Measurements from ENCODE around the gene PLAC8.
A peak's percentile ranks its signal among the peaks of the same experiment; 100 is the strongest.
"Not testable (repeated sequence)": the region's sequence is repeated elsewhere in the genome, so short reads cannot be mapped to it uniquely, and the experiment has no call there.

The PLAC8 gene

DNA sequence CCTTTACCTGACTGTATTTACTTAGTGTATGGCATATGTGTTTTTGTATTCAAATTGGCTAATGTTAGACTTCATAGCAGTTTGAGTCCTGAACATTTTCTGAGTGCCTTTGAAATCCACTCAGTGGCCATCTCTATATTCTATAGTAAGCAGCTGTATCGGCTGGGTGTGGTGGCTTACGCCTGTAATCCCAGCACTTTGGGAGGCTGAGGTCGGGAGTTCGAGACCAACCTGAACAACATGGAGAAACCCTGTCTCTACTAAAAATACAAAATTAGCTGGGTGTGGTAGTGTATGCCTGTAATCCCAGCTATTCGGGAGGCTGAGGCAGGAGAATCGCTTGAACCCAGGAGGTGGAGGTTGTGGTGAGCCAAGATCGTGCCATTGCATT is 2.8 kb downstream of the PLAC8 start:
- DNase-seq = not testable (repeated sequence)

- DNase-seq = no peak
Measured at GRCh38 chr4:83110970-83111750, 3.4 kb downstream of the PLAC8 start.

- DNase-seq = peak; percentile 76 to 88
Measured at GRCh38 chr4:83110223-83110945, 4.1 kb downstream of the PLAC8 start.

DNA sequence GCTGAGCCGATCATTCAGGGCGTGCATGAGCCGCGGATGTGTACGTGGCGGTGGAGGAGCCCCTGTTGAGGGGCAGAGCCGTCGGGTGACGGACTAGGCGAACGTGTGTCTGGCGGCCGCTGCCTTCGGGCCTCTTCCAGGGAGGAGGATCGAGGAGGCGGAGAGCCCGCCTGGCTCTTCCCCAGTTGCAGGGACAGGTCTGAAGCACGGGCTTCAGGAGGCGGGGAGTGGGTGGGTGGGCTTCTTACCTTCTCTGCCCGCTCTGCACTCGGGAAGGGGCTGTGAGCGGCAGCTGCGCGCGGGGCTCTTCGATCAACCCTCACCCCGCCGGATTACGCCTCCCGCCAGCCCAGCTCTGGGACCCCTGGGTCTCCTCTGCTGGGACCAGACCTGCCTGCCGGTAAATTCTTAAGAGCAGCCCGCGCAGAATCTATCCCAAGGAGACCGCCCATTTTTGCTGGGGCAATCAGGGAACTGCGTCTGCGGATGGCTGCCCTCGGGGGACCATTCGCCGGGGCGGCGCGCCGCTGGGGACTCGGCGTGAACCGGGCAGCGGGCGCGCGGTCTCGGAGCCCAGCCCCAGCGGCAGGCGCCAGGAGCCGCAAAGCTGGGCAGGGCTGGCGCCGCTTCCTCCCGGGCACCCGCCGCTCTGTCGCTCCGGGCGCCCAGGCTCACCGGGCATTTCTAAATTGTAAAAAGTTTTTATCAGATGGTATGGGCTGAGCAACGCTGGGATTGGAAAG is 4.9 kb downstream of the PLAC8 start:
- peak; percentile 43 to 73 for DNase-seq

DNA sequence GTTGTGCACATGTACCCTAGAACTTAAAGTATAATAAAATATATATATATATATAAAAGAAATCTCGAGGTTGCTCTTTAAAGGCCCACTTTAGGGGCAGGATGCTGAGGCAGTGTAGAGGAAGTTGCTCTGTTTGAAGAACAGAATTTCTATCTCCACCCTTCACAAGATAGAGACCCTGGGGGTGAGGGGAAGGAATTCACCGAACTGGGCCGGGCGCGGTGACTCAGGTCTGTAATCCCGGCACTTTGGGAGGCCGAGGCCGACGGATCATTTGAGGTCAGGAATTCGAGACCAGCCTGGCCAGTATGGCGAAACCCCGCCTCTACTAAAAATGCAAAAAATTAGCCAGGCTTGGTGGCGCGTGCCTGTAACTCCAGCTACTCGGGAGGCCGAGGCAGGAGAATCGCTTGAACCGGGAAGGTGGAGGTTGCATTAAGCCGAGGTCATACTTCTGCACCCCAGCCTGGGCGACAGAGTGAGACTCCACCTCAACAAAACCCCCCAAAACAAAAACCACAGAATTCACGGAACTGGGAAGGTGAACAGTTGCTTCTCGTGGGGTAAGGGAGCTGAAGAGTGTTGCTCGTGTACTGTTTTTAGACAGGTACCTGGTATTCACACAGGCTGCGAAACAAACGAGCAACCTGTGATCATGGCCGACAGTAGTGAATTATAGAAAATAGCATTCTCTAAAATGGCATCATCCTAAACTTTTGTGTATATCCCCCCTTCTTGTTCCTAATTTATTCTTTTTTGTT is 6.2 kb downstream of the PLAC8 start:
- no peak for DNase-seq

GRCh38 chr4:83107631-83108030 is 6.9 kb downstream of the PLAC8 start:
- no peak for DNase-seq

DNA sequence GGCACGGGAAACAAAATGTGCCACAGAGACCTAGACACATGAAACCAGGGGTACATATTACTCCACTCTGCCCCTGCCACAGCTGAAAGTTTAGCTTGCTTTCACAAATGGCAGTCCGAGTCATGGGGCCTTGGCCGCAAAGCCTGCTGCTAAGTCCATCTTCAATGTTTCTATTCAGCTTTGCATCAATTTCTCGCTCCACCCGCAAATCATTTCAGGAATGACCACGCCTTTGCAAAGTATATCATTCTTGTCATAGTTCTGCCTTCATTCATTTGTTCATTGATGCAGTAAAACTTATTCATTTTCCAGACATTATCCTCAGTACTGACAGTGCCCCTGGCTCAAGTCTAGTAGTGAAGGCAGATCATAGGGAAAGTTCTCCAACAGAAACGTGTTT is 9.5 kb downstream of the PLAC8 start:
- DNase-seq = no peak

- no peak for DNase-seq
Measured at GRCh38 chr4:83096397-83096796, 18.1 kb downstream of the PLAC8 start.

GRCh38 chr4:83093060-83093640 is 21.4 kb downstream of the PLAC8 start:
- no peak for DNase-seq

DNA sequence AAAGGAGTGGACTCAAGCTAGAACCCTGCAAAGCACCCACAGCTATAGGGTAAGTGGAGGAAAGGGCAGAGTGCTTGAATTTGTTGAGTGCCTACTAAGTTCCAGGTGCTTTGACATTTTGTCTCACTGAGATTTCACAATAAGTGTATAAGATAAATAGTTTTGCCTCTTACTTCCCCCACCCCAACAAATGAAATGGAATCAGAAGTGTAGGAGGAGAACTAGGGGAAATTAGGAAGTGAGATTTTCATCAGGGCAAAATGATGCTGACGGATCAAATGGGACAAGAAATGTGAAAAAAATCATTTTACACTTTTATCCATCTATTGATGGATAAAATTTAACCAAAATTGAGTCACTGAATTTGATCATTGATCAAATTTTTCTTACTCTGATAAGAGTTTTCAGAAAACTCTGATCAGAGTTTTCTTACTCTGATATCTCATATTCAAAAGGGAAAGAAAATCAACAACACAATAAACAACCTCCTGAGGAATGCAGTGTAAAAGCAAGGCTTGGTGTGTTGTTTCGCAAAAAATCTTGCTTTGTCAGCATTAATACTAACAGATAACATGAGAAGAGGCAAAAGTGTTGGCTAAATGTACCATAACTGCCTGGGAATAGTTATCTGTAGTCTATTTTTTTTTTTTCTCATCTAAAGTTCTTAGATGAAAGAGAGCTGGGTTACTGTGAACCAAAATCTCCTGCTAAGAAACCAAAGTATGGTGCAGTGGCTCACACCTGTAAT is 24.9 kb downstream of the PLAC8 start:
- DNase-seq = no peak

GRCh38 chr4:83084956-83085355 is 29.6 kb downstream of the PLAC8 start:
- DNase-seq = not testable (repeated sequence)

- no peak for DNase-seq
Measured at GRCh38 chr4:83083925-83084475, 30.5 kb downstream of the PLAC8 start.

- DNase-seq = no peak
Measured at GRCh38 chr4:83082777-83083176, 31.8 kb downstream of the PLAC8 start.

DNA sequence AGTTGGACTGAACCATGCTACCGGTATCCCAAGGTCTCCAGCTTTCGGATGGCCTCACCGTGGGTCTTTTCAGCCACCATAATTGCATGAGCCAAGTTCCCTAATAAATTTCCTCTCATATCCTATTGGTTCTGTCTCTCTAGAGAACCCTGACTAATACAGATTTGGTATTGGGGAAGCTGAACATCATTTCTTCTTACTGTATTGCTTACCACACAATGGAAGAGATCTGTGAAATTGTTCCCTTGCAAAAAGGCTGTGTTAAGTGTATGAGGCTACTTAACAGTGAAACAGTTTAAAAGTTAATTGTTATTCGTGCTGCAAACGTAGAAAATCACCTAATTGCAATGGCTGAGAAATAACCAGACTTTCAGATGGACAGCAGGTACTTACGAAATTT is 34.0 kb downstream of the PLAC8 start:
- DNase-seq = no peak

- DNase-seq = no peak
Measured at GRCh38 chr4:83075311-83076095, 39.0 kb downstream of the PLAC8 start.

DNA sequence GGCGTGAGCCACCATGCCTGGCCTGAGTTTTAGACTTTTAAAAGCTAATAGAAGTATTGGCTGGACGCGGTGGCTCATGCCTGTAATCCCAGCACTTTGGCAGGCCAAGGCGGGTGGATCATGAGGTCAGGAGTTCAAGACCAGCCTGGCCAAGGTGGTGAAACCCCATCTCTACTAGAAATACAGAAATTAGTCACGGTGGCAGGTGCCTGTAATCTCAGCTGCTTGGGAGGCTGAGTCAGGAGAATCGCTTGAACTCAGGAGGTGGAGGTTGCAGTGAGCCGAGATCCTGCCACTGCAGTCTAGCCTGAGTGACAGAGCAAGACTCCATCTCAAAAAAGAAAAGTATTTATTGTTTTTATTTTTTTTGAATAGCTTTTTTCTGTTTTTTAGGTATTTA is 39.7 kb downstream of the PLAC8 start:
- DNase-seq = not testable (repeated sequence)

DNA sequence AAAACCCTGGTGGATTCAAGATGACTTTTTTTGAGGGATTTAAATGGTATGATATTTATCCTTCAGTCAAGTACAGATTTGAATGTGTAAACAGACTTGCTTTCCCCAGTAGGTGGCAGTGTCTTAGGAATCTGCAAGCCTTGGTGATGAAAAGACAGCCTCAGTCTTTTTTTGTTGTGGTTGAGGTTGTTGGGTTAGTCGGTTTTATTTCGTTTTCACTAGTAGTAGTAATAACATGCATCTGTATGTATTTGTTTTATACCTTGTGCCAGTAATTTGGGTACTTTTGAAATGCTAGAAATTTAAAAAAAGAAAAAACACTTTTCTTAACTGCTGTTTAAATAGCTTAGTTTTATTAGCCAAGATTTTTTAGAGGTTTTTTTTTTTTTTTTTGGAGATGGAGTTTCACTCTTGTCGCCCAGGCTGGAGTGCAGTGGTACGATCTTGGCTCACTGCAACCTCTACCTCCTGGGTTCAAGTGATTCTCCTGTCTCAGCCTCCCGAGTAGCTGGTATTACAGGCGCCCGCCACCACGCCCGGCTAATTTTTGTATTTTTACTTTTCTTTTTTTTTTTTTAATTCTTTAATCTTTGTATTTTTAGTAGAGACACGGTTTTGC is 40.3 kb downstream of the PLAC8 start:
- no peak for DNase-seq

GRCh38 chr4:83071116-83071515 is 43.4 kb downstream of the PLAC8 start:
- DNase-seq = no peak

DNA sequence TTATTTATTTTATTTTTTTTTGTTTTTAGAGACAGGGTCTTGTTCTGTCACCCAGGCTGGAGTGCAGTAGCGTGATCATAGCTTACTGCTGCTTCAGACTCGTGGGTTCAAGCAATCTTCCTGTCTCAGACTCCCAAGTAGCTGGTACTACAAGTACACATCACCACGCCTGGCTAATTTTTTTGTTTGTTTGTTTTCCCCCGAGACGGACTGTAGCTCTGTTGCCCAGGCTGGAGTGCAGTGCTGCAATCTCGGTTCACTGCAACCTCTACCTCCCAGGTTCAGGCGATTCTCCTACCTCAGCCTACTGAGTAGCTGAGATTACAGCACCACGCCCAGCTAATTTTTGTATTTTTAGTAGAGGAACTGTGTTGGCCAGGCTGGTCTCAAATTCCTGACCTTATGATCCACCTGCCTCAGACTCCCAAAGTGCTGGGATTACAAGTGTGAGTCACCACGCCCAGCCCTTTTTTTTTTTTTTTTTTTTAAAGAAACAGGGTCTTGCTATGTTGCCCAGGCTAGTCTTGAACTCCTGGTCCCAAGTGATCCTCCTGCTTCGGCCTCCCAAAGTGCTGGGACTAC is 47.4 kb downstream of the PLAC8 start:
- no peak for DNase-seq

GRCh38 chr4:83065266-83065665 is 49.3 kb downstream of the PLAC8 start:
- DNase-seq = no peak
